ENCODE measurements around the gene CNNM2.

CNNM2 gene

DNA sequence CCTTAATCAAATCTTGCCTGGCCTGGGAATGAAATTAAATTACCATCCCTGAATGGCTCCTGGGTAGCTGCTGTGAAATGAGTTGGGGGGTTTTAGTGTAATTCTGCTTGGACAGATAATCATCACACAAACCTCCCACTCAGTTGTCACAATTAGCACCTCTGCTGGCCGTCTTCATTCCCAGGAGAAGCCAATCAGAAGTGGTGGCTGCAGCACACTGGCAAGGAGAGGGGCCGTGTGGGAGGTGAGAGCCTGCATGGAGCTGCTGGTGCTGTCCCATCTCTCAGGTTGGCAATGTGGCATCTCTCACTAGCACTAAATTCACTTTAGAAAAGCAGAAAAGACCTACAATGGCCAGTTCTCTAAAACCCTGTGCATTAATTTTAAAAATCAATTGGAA is 182.5 kb downstream of the CNNM2 start:
- Mint-ChIP-seq H3K9me3 (no peaks in the 10 kb centered on the region), H3K36me3 (ENCODE audit: low read depth) (peaks cover 55% of the 10 kb centered on the region)

DNA sequence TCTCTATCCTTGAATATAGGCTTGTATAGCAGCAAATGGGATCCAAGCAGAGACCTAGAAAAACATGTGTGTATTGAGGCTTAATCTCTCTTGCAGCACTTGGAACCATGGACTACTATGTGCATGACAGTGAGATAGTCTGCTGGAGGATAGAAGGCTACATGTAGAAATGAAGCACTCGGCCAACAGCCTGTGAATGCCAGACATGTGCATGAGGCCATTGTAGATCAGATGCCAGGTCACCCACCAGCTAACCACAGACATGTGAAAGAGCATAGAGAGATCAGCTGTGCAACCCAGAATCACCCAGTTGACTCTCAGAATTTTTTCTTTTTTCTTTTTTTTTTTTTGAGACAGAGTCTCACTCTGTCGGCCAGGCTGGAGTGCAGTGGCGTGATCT is 184.1 kb downstream of the CNNM2 start:
- H3K4me3 Mint-ChIP-seq: no peak overlapping the region
- peaks cover 43% of the 10 kb centered on the region for H3K36me3 Mint-ChIP-seq (ENCODE audit: low read depth)
- H3K4me1 Mint-ChIP-seq: no peaks in the 10 kb centered on the region
- no peaks in the 10 kb centered on the region for H3K9me3 Mint-ChIP-seq
- no peak overlapping the region for H3K27ac Mint-ChIP-seq
- TF ChIP-seq, protein P1, sequence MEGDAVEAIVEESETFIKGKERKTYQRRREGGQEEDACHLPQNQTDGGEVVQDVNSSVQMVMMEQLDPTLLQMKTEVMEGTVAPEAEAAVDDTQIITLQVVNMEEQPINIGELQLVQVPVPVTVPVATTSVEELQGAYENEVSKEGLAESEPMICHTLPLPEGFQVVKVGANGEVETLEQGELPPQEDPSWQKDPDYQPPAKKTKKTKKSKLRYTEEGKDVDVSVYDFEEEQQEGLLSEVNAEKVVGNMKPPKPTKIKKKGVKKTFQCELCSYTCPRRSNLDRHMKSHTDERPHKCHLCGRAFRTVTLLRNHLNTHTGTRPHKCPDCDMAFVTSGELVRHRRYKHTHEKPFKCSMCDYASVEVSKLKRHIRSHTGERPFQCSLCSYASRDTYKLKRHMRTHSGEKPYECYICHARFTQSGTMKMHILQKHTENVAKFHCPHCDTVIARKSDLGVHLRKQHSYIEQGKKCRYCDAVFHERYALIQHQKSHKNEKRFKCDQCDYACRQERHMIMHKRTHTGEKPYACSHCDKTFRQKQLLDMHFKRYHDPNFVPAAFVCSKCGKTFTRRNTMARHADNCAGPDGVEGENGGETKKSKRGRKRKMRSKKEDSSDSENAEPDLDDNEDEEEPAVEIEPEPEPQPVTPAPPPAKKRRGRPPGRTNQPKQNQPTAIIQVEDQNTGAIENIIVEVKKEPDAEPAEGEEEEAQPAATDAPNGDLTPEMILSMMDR (IDR thresholded peaks at IDR 0.05; ENCODE audit: unreplicated experiment in 3 of 3): no peak
- H3K27me3 Mint-ChIP-seq (ENCODE audit: low read depth): no peaks in the 10 kb centered on the region

More for the DNA sequence above, 182.5 kb downstream of the CNNM2 start:
- Mint-ChIP-seq H3K27me3 (ENCODE audit: low read depth) (no peaks in the 10 kb centered on the region), H3K27ac (no peak overlapping the region), H3K4me1 (no peaks in the 10 kb centered on the region), H3K4me3 (no peak overlapping the region)
- TF ChIP-seq, protein P1 (IDR thresholded peaks at IDR 0.05; ENCODE audit: unreplicated experiment in 3 of 3): no peak

DNA sequence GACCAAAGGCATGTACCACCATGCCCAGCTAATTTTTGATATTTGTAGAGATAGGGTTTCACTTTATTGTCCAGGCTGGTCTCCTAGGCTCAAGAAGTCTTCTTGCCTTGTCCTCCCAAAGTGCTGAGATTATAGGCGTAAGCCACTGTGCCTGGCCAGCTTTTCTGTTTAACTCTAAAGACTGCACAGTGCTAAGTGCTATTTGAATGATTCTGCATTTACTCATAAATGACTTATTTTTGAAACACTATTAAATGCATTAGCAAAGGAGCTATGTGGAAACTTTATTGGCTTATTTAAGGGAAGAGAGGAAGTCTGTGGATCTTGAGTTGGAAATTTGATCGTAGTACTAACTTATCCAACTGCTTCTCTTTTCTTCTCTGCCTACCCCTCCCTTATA is 185.9 kb downstream of the CNNM2 start:
- TF ChIP-seq, protein P1 (IDR thresholded peaks at IDR 0.05; ENCODE audit: unreplicated experiment in 3 of 3): no peak
- Mint-ChIP-seq H3K4me1 (peaks cover under 1% of the 10 kb centered on the region), H3K27ac (no peak overlapping the region), H3K4me3 (no peak overlapping the region), H3K36me3 (ENCODE audit: low read depth) (peaks cover 38% of the 10 kb centered on the region), H3K27me3 (ENCODE audit: low read depth) (no peaks in the 10 kb centered on the region), H3K9me3 (no peaks in the 10 kb centered on the region)

DNA sequence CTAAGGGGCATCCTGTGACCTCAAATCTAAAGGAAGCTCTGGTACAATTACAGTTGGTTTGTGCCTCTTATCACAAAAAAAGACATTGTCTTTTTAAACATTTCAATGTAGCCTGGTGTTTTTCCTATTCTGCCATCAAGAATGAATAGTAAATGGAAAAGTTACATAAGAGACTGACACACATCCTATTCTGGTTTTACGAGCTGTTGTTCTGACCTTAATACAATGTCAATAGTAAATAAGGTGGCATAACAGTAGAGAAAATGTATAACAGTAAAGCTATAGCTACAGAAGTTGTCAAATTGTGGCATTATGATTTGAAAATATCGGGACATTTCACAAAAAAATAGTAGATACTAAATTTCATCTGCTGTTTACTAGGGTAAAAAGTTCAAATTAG is 186.6 kb downstream of the CNNM2 start:
- H3K27ac Mint-ChIP-seq: no peak overlapping the region
- no peaks in the 10 kb centered on the region for H3K27me3 Mint-ChIP-seq (ENCODE audit: low read depth)
- peaks cover 8% of the 10 kb centered on the region for H3K4me1 Mint-ChIP-seq
- TF ChIP-seq, protein P1 (IDR thresholded peaks at IDR 0.05; ENCODE audit: unreplicated experiment in 3 of 3): no peak
- no peak overlapping the region for H3K4me3 Mint-ChIP-seq
- no peaks in the 10 kb centered on the region for H3K9me3 Mint-ChIP-seq
- H3K36me3 Mint-ChIP-seq (ENCODE audit: low read depth): peaks cover 38% of the 10 kb centered on the region

DNA sequence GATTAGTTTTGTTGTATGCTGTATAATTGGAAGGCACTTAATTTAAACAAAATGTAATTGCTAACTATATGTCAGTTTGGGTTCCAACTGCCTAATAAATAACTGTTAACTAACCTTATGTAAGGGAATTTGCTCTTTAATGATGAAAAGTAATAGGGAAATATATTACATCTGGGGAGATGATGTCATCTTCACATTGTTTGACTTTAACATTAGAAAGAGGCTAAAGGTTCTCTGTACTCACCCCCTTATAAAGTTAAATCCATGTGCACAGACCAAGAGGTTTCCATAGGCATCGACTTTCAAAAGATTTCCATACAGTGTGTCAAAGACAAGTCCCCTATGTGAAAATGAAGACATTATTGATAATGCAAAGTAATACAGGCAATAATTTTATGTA is 187.4 kb downstream of the CNNM2 start:
- Mint-ChIP-seq H3K27me3 (ENCODE audit: low read depth) (no peaks in the 10 kb centered on the region), H3K27ac (no peak overlapping the region), H3K9me3 (no peaks in the 10 kb centered on the region), H3K36me3 (ENCODE audit: low read depth) (peaks cover 34% of the 10 kb centered on the region), H3K4me3 (no peak overlapping the region), H3K4me1 (peaks cover 15% of the 10 kb centered on the region)
- TF ChIP-seq, protein P1 (IDR thresholded peaks at IDR 0.05; ENCODE audit: unreplicated experiment in 3 of 3): no peak

DNA sequence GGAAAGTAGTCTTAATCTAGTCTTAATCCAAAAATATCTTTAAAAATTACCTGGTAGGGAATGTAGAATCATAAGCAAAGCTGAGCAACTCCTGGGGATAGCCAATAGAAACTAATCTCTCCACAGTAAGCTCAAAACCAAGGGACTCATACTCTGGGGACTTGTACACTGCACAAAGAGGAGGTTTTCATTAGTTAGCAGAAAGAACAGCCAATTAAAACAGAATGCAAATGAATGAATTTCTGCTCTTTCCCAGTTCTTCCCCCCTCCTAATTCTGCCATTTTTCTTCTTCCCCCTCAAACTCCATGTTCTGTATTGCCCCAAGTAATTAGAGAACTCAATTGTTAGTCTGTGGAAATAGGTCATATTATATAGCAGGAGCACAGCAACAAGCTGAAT is 188.4 kb downstream of the CNNM2 start:
- no peaks in the 10 kb centered on the region for H3K9me3 Mint-ChIP-seq
- TF ChIP-seq, protein P1 (IDR thresholded peaks at IDR 0.05; ENCODE audit: unreplicated experiment in 3 of 3): no peak
- no peaks in the 10 kb centered on the region for H3K27me3 Mint-ChIP-seq (ENCODE audit: low read depth)
- peaks cover 33% of the 10 kb centered on the region for H3K36me3 Mint-ChIP-seq (ENCODE audit: low read depth)
- no peak overlapping the region for H3K4me3 Mint-ChIP-seq
- peaks cover 26% of the 10 kb centered on the region for H3K4me1 Mint-ChIP-seq
- H3K27ac Mint-ChIP-seq: no peak overlapping the region

All from nephron (organoid).